ENCODE measurements around the gene MCUR1.
"Not testable (repeated sequence)": the region's sequence is repeated elsewhere in the genome, so short reads cannot be mapped to it uniquely, and the experiment has no call there.

Gene MCUR1

GRCh38 chr6:13776602-13777001, 37.8 kb downstream of the MCUR1 start:
- DNase-seq (ENCODE audit: low read depth in 2 of 2) = no peak

- DNase-seq (ENCODE audit: low read depth in 2 of 2) = not testable (repeated sequence)
Measured at GRCh38 chr6:13775466-13775865, 38.9 kb downstream of the MCUR1 start.

GRCh38 chr6:13772358-13773030, 41.9 kb downstream of the MCUR1 start:
- DNase-seq (ENCODE audit: low read depth in 2 of 2) = not testable (repeated sequence)

- no peak for DNase-seq (ENCODE audit: low read depth in 2 of 2)
Measured at GRCh38 chr6:13769655-13770053, 44.7 kb downstream of the MCUR1 start.

GRCh38 chr6:13769034-13769654, 45.2 kb downstream of the MCUR1 start:
- no peak for DNase-seq (ENCODE audit: low read depth in 2 of 2)

GRCh38 chr6:13767121-13767808, 47.1 kb downstream of the MCUR1 start:
- no peak for DNase-seq (ENCODE audit: low read depth in 2 of 2)

GRCh38 chr6:13766201-13766634, 48.1 kb downstream of the MCUR1 start:
- no peak for DNase-seq (ENCODE audit: low read depth in 2 of 2)

- no peak for DNase-seq (ENCODE audit: low read depth in 2 of 2)
Measured at GRCh38 chr6:13765570-13765969, 48.8 kb downstream of the MCUR1 start.

- DNase-seq (ENCODE audit: low read depth in 2 of 2) = no peak
Measured at GRCh38 chr6:13764996-13765395, 49.4 kb downstream of the MCUR1 start.

- no peak for DNase-seq (ENCODE audit: low read depth in 2 of 2)
Measured at GRCh38 chr6:13763740-13764381, 50.5 kb downstream of the MCUR1 start.

GRCh38 chr6:13762611-13763441, 51.5 kb downstream of the MCUR1 start:
- peak; percentile 96 to 98 for DNase-seq (ENCODE audit: low read depth in 2 of 2)

- peak in 1 of 2 experiments; percentile 49 for DNase-seq (ENCODE audit: low read depth in 2 of 2)
Measured at GRCh38 chr6:13761361-13762036, 52.9 kb downstream of the MCUR1 start.

- DNase-seq (ENCODE audit: low read depth in 2 of 2) = peak; percentile 51 to 55
Measured at GRCh38 chr6:13760307-13761304, 53.8 kb downstream of the MCUR1 start.

- no peak for DNase-seq (ENCODE audit: low read depth in 2 of 2)
Measured at GRCh38 chr6:13759025-13759424, 55.3 kb downstream of the MCUR1 start.

GRCh38 chr6:13754644-13755043, 59.7 kb downstream of the MCUR1 start:
- DNase-seq (ENCODE audit: low read depth in 2 of 2) = no peak

GRCh38 chr6:13743736-13744127, 70.6 kb downstream of the MCUR1 start:
- DNase-seq (ENCODE audit: low read depth in 2 of 2) = no peak

- no peak for DNase-seq (ENCODE audit: low read depth in 2 of 2)
Measured at GRCh38 chr6:13742961-13743735, 71.2 kb downstream of the MCUR1 start.

- DNase-seq (ENCODE audit: low read depth in 2 of 2) = no peak
Measured at GRCh38 chr6:13741365-13741764, 73.0 kb downstream of the MCUR1 start.

All from fibroblast of skin of left biceps (primary cell).